H9 (cell line): Measurements from ENCODE around the gene SNN. TPM values are rescaled to one million over a fixed set of nuclear protein-coding genes. Genes with fewer than 3 reads are reported as not detected.

Experiments used
- DNase-seq: peaks from one replicate; pipeline ENCODE4 v3.0.0-alpha.2; 2017
- H2AFZ ChIP-seq: one replicate; pipeline ENCODE4 v1.6.1; 2013; ENCODE audit warnings: mild to moderate bottlenecking, low read length, control low read depth, moderate library complexity
- H2AK5ac ChIP-seq: 2 replicates; pipeline ENCODE4 v1.6.1; 2013; ENCODE audit warnings: low read length, control low read depth, mixed read lengths; ENCODE audit not compliant: insufficient read length
- H2BK120ac ChIP-seq: one replicate; pipeline ENCODE4 v1.6.1; 2013; ENCODE audit warnings: low read depth, mild to moderate bottlenecking, low read length, control low read depth, inconsistent platforms; ENCODE audit not compliant: poor library complexity, severe bottlenecking
- H2BK12ac ChIP-seq: 2 replicates; pipeline ENCODE4 v1.6.1; 2013; ENCODE audit warnings: low read length, control low read depth, mixed read lengths, low read depth; ENCODE audit not compliant: insufficient read length
- H2BK15ac ChIP-seq: 2 replicates; pipeline ENCODE4 v1.6.1; 2013; ENCODE audit warnings: low read depth, low read length, control low read depth
- H2BK20ac ChIP-seq: one replicate; pipeline ENCODE4 v1.6.1; 2013; ENCODE audit warnings: low read depth, mild to moderate bottlenecking, low read length, control low read depth, inconsistent platforms; ENCODE audit not compliant: poor library complexity, severe bottlenecking
- H2BK5ac ChIP-seq: 2 replicates; pipeline ENCODE4 v1.6.1; 2013; ENCODE audit warnings: low read length, control low read depth, mixed read lengths; ENCODE audit not compliant: insufficient read length
- H3K14ac ChIP-seq: 2 replicates; pipeline ENCODE4 v1.6.1; 2013; ENCODE audit warnings: low read length, control low read depth; ENCODE audit not compliant: insufficient read depth
- H3K18ac ChIP-seq: 2 replicates; pipeline ENCODE4 v1.6.1; 2013; ENCODE audit warnings: low read depth, mild to moderate bottlenecking, mixed read lengths, low read length, control low read depth; ENCODE audit not compliant: insufficient read length
- H3K23ac ChIP-seq: 2 replicates; pipeline ENCODE4 v1.6.1; 2013; ENCODE audit warnings: low read length, control low read depth, mixed read lengths, low read depth; ENCODE audit not compliant: insufficient read length
- H3K23me2 ChIP-seq: 2 replicates; pipeline ENCODE4 v1.6.1; 2013; ENCODE audit warnings: low read depth, mild to moderate bottlenecking, mixed read lengths, low read length, control low read depth; ENCODE audit not compliant: insufficient read length, poor library complexity, severe bottlenecking
- H3K27ac ChIP-seq: 2 replicates; pipeline ENCODE4 v1.5.1; 2013; ENCODE audit warnings: low read length, control low read depth, mixed read lengths, low read depth; ENCODE audit not compliant: insufficient read length
- H3K27me3 ChIP-seq: 2 replicates; pipeline ENCODE4 v1.6.1; 2013; ENCODE audit warnings: low read length, control low read depth, inconsistent platforms; ENCODE audit not compliant: insufficient read depth
- H3K4ac ChIP-seq: 2 replicates; pipeline ENCODE4 v1.6.1; 2013; ENCODE audit warnings: low read depth, mild to moderate bottlenecking, control low read depth, inconsistent platforms, low read length, moderate library complexity
- H3K4me1 ChIP-seq: 2 replicates; pipeline ENCODE4 v1.6.1; 2013; ENCODE audit warnings: low read length, control low read depth, inconsistent platforms; ENCODE audit not compliant: insufficient read depth
- H3K4me2 ChIP-seq: 2 replicates; pipeline ENCODE4 v1.6.1; 2013; ENCODE audit warnings: low read length, control low read depth, mixed read lengths; ENCODE audit not compliant: insufficient read length, insufficient read depth
- H3K56ac ChIP-seq: 2 replicates; pipeline ENCODE4 v1.6.1; 2013; ENCODE audit warnings: low read depth, mild to moderate bottlenecking, mixed read lengths, low read length, control low read depth; ENCODE audit not compliant: insufficient read length
- H3K79me1 ChIP-seq: 2 replicates; pipeline ENCODE4 v1.6.1; 2013; ENCODE audit warnings: low read depth, mild to moderate bottlenecking, moderate library complexity, low read length, control low read depth, inconsistent platforms; ENCODE audit not compliant: insufficient read depth, poor library complexity, severe bottlenecking
- H3K79me2 ChIP-seq: 2 replicates; pipeline ENCODE4 v1.6.1; 2013; ENCODE audit warnings: low read length, control low read depth, inconsistent platforms; ENCODE audit not compliant: insufficient read depth
- H3K9ac ChIP-seq: 2 replicates; pipeline ENCODE4 v1.6.1; 2013; ENCODE audit warnings: low read length, control low read depth, mixed read lengths; ENCODE audit not compliant: insufficient read length; ENCODE audit errors: extremely low read depth
- H3K9me3 ChIP-seq: one replicate; pipeline ENCODE4 v1.6.1; 2013; ENCODE audit warnings: low read depth, low read length, inconsistent platforms; ENCODE audit not compliant: control insufficient read depth
- H3T11ph ChIP-seq: one replicate; pipeline ENCODE4 v1.6.1; 2013; ENCODE audit warnings: mild to moderate bottlenecking, low read length, control low read depth, inconsistent platforms
- H4K20me1 ChIP-seq: one replicate; pipeline ENCODE4 v1.6.1; 2013; ENCODE audit not compliant: control insufficient read depth, insufficient read length, insufficient read depth
- H4K5ac ChIP-seq: 2 replicates; pipeline ENCODE4 v1.6.1; 2013; ENCODE audit warnings: low read depth, mild to moderate bottlenecking, mixed read lengths, low read length, control low read depth; ENCODE audit not compliant: insufficient read length
- H4K8ac ChIP-seq: replicated peaks from 2 replicates; pipeline ENCODE4 v1.6.1; 2013; ENCODE audit warnings: low read length, control low read depth, mixed read lengths, low read depth; ENCODE audit not compliant: insufficient read length
- H4K91ac ChIP-seq: 2 replicates; pipeline ENCODE4 v1.6.1; 2013; ENCODE audit warnings: low read depth, mild to moderate bottlenecking, moderate library complexity, mixed read lengths, low read length, control low read depth; ENCODE audit not compliant: insufficient read length
- H3K27ac Mint-ChIP-seq, 3 experiments: 2 replicates in 2 of 3; 3 replicates in 1 of 3; pipeline ENCODE4 v1.8.0; 2020 to 2021; ENCODE audit warnings: mixed read lengths in 3 of 3, mild to moderate bottlenecking in 1 of 3, moderate library complexity in 1 of 3
- H3K27me3 Mint-ChIP-seq: 2 replicates; pipeline ENCODE4 v1.8.0; 2021; ENCODE audit warnings: low read depth, mild to moderate bottlenecking, moderate library complexity, mixed read lengths
- H3K36me3 Mint-ChIP-seq, 3 experiments: 2 replicates in 2 of 3; 3 replicates in 1 of 3; pipeline ENCODE4 v1.8.0; 2020 to 2021; ENCODE audit warnings: low read depth in 3 of 3, mixed read lengths in 3 of 3; ENCODE audit not compliant: insufficient read depth in 1 of 3
- H3K4me1 Mint-ChIP-seq, 2 experiments: 2 replicates each; pipeline ENCODE4 v1.8.0; 2020; ENCODE audit warnings: mixed read lengths in 2 of 2
- H3K4me3 Mint-ChIP-seq, 2 experiments: 2 replicates in 1 of 2; 3 replicates in 1 of 2; pipeline ENCODE4 v1.8.0; 2020 to 2021; ENCODE audit warnings: mild to moderate bottlenecking in 2 of 2, mixed read lengths in 2 of 2, moderate library complexity in 1 of 2
- H3K9me3 Mint-ChIP-seq, 2 experiments: 2 replicates in 1 of 2; 3 replicates in 1 of 2; pipeline ENCODE4 v1.8.0; 2020; ENCODE audit warnings: mild to moderate bottlenecking in 2 of 2, mixed read lengths in 2 of 2, moderate library complexity in 1 of 2
- WGBS: extraction: QIAGEN DNeasy Blood & Tissue Kit; methylation state at CpG from one replicate; pipeline ENCODE4 v1.1.7; 2013; ENCODE audit warnings: missing lambda C conversion rate, low lambda C conversion rate, mixed read lengths; ENCODE audit not compliant: insufficient read length; ENCODE audit errors: extremely low coverage; 5-methylcytosine and 5-hydroxymethylcytosine counted together
- total RNA-seq: library from RNA; stranded (reverse); gene quantifications from 2 replicates; pipeline ENCODE4 v1.2.1, GENCODE V29; 2021
- TF ChIP-seq, protein P1 (sequence below): fragments of 200-600 bp; sonication (generic); conservative IDR thresholded peaks from 3 replicates; pipeline ENCODE4 v1.8.0; 2021; ENCODE audit warnings: antibody characterized with exemption, mild to moderate bottlenecking

The SNN gene
- total RNA-seq, 1 experiment from 2014 or later = 44.2 TPM

DNA sequence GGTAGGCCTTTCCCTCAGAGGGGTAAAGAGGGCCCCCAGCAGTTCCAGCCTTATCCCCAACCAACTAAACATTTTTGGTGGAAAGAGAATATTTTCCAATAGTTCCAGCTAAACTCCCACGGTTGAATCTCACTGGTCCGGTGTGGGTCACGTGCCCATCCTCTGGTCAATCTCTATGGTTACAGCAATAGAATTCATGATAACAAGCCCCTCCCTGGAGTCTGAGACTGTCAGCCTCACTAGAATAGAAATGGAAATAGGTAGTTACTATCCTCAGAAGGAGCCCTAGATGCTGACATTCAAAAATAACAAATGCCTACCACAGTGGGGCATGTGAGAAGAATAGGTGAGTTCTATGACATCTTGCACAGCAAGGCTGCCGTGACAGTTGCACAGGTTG is 44.0 kb upstream of the SNN start:
- H2BK20ac ChIP-seq = no peak overlapping the region
- H3K23ac ChIP-seq = no peak overlapping the region
- no peak overlapping the region for H3K4ac ChIP-seq
- no peak overlapping the region for H2BK12ac ChIP-seq
- no peak overlapping the region for H2BK120ac ChIP-seq
- H3K9ac ChIP-seq = no peak overlapping the region
- H3K27ac Mint-ChIP-seq = peak overlapping the region in 1 of 3 experiments; percentile 72; a peak in 1 of 7 replicates
- peaks cover 16% of the 10 kb centered on the region in 2 experiments for H3K4me1 Mint-ChIP-seq
- no peak overlapping the region for H3K18ac ChIP-seq
- WGBS = no CpG with 5 or more reads among the region's 4 CpGs
- no peaks in the 10 kb centered on the region for H4K20me1 ChIP-seq
- no peak overlapping the region for H4K5ac ChIP-seq
- TF ChIP-seq, protein P1, sequence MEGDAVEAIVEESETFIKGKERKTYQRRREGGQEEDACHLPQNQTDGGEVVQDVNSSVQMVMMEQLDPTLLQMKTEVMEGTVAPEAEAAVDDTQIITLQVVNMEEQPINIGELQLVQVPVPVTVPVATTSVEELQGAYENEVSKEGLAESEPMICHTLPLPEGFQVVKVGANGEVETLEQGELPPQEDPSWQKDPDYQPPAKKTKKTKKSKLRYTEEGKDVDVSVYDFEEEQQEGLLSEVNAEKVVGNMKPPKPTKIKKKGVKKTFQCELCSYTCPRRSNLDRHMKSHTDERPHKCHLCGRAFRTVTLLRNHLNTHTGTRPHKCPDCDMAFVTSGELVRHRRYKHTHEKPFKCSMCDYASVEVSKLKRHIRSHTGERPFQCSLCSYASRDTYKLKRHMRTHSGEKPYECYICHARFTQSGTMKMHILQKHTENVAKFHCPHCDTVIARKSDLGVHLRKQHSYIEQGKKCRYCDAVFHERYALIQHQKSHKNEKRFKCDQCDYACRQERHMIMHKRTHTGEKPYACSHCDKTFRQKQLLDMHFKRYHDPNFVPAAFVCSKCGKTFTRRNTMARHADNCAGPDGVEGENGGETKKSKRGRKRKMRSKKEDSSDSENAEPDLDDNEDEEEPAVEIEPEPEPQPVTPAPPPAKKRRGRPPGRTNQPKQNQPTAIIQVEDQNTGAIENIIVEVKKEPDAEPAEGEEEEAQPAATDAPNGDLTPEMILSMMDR = no peak
- no peak overlapping the region for H2BK15ac ChIP-seq
- H3K9me3 ChIP-seq = no peaks in the 10 kb centered on the region
- H2AFZ ChIP-seq = no peak overlapping the region
- H3K9me3 Mint-ChIP-seq = peaks cover 0 to 3% of the 10 kb centered on the region in 2 experiments; a peak in 1 of 5 replicates
- H3K27me3 Mint-ChIP-seq = peaks cover 1% of the 10 kb centered on the region; the same call in 1 of the 2 replicates
- H2AK5ac ChIP-seq = no peak overlapping the region
- H3K27ac ChIP-seq = no peak overlapping the region
- H3K36me3 Mint-ChIP-seq = peaks cover 0 to 8% (median 0%) of the 10 kb centered on the region in 3 experiments; a peak in 2 of 7 replicates
- H3T11ph ChIP-seq = no peak overlapping the region
- H4K91ac ChIP-seq = no peak overlapping the region
- H3K56ac ChIP-seq = no peak overlapping the region
- no peaks in the 10 kb centered on the region for H3K79me2 ChIP-seq
- no peak overlapping the region for H2BK5ac ChIP-seq
- no peaks in the 10 kb centered on the region for H3K23me2 ChIP-seq
- no peak for DNase-seq
- no peak overlapping the region for H3K4me2 ChIP-seq
- no peak overlapping the region for H4K8ac ChIP-seq
- H3K4me3 Mint-ChIP-seq = no peak overlapping the region
- no peaks in the 10 kb centered on the region for H3K4me1 ChIP-seq
- H3K27me3 ChIP-seq = no peaks in the 10 kb centered on the region
- no peaks in the 10 kb centered on the region for H3K79me1 ChIP-seq
- no peak overlapping the region for H3K14ac ChIP-seq
